Loucy (cell line): ENCODE measurements around the gene SEPSECS.

ENCODE experiments used
- H2AFZ ChIP-seq: fragments of 200-600 bp; sonication (generic); 2 replicates; pipeline ENCODE4 v1.6.0; 2016; ENCODE audit warnings: antibody characterized with exemption, mild to moderate bottlenecking, low read length, moderate library complexity
- H3F3A ChIP-seq: fragments of 200-600 bp; 2 replicates; pipeline ENCODE4 v1.6.0; 2016; ENCODE audit warnings: antibody characterized with exemption, low read depth, mild to moderate bottlenecking
- H3K27me3 ChIP-seq: fragments of 200-600 bp; sonication (generic); 2 replicates; pipeline ENCODE4 v1.6.1; 2014; ENCODE audit warnings: low read length, mild to moderate bottlenecking; ENCODE audit not compliant: insufficient read depth, poor library complexity, severe bottlenecking
- H3K36me3 ChIP-seq: fragments of 200-600 bp; sonication (generic); 2 replicates; pipeline ENCODE4 v1.6.1; 2016; ENCODE audit warnings: low read length; ENCODE audit not compliant: insufficient read depth
- H3K4me1 ChIP-seq: fragments of 200-600 bp; sonication (generic); 2 replicates; pipeline ENCODE4 v1.5.1; 2014; ENCODE audit warnings: low read length, mild to moderate bottlenecking; ENCODE audit not compliant: insufficient read depth, poor library complexity, severe bottlenecking
- H3K4me2 ChIP-seq: fragments of 200-600 bp; sonication (generic); 2 replicates; pipeline ENCODE4 v1.6.0; 2014; ENCODE audit warnings: antibody characterized with exemption, low read length, low read depth, mild to moderate bottlenecking; ENCODE audit not compliant: poor library complexity, severe bottlenecking
- H3K4me3 ChIP-seq: fragments of 200-600 bp; sonication (generic); 2 replicates; pipeline ENCODE4 v1.5.1; 2014; ENCODE audit warnings: low read length, mild to moderate bottlenecking, mixed read lengths; ENCODE audit not compliant: poor library complexity, severe bottlenecking
- H3K79me2 ChIP-seq: fragments of 200-600 bp; sonication (generic); 2 replicates; pipeline ENCODE4 v1.6.1; 2014; ENCODE audit warnings: low read length; ENCODE audit not compliant: insufficient read depth
- H3K9ac ChIP-seq: fragments of 200-600 bp; sonication (generic); 2 replicates; pipeline ENCODE4 v1.6.0; 2014; ENCODE audit warnings: mild to moderate bottlenecking, low read depth, low read length, moderate library complexity; ENCODE audit not compliant: poor library complexity, severe bottlenecking
- H3K9me2 ChIP-seq: fragments of 200-600 bp; sonication (generic); replicated peaks from 2 replicates; pipeline ENCODE4 v1.6.1; 2016; ENCODE audit warnings: low read depth, low read length, mixed read lengths
- H3K9me3 ChIP-seq: fragments of 200-600 bp; sonication (generic); 2 replicates; pipeline ENCODE4 v1.6.1; 2014; ENCODE audit warnings: mild to moderate bottlenecking, antibody characterized with exemption, low read length, low read depth; ENCODE audit not compliant: insufficient read depth
- H4K20me1 ChIP-seq: fragments of 200-600 bp; sonication (generic); 2 replicates; pipeline ENCODE4 v1.6.0; 2014; ENCODE audit warnings: antibody characterized with exemption, low read length, mild to moderate bottlenecking; ENCODE audit not compliant: insufficient read depth, poor library complexity, severe bottlenecking
- CTCF ChIP-seq: fragments of 200-600 bp; sonication (generic); conservative IDR thresholded peaks from 2 replicates; pipeline ENCODE4 v1.5.1; 2014; ENCODE audit warnings: mild to moderate bottlenecking, antibody characterized with exemption, low read length
- EZH2phosphoT487 ChIP-seq: fragments of 200-600 bp; IDR thresholded peaks from 2 replicates; pipeline ENCODE4 v1.6.1; 2018; ENCODE audit warnings: antibody characterized with exemption, mild to moderate bottlenecking, moderate library complexity, borderline replicate concordance

SEPSECS gene

GRCh38 chr4:25112366-25112994 is 47.8 kb downstream of the SEPSECS start:
- H3K4me1 ChIP-seq: no peaks in the 10 kb centered on the region
- H3K79me2 ChIP-seq: no peaks in the 10 kb centered on the region
- H3K4me3 ChIP-seq: no peak overlapping the region

GRCh38 chr4:25111648-25112196 is 48.5 kb downstream of the SEPSECS start:
- H3K27me3 ChIP-seq: no peaks in the 10 kb centered on the region
- no peak overlapping the region for H3K4me3 ChIP-seq
- H3K4me1 ChIP-seq: no peaks in the 10 kb centered on the region
- H3K4me2 ChIP-seq: no peak overlapping the region
- TF ChIP-seq CTCF (no peak), EZH2phosphoT487 (no peak)
- H3F3A ChIP-seq: no peaks in the 10 kb centered on the region
- no peaks in the 10 kb centered on the region for H3K79me2 ChIP-seq
- H3K9me3 ChIP-seq: no peaks in the 10 kb centered on the region
- no peaks in the 10 kb centered on the region for H4K20me1 ChIP-seq
- no peaks in the 10 kb centered on the region for H3K9me2 ChIP-seq
- no peak overlapping the region for H3K9ac ChIP-seq
- H2AFZ ChIP-seq: no peak overlapping the region
- no peaks in the 10 kb centered on the region for H3K36me3 ChIP-seq

More at GRCh38 chr4:25112366-25112994, 47.8 kb downstream of the SEPSECS start:
- Histone ChIP-seq H2AFZ (no peak overlapping the region), H3K36me3 (no peaks in the 10 kb centered on the region), H3K9ac (no peak overlapping the region), H3K9me3 (no peaks in the 10 kb centered on the region), H3K9me2 (no peaks in the 10 kb centered on the region), H3K4me2 (no peak overlapping the region), H3F3A (no peaks in the 10 kb centered on the region), H3K27me3 (no peaks in the 10 kb centered on the region), H4K20me1 (no peaks in the 10 kb centered on the region)
- TF ChIP-seq CTCF (no peak), EZH2phosphoT487 (no peak)

- Histone ChIP-seq H2AFZ (no peak overlapping the region), H3K9me2 (no peaks in the 10 kb centered on the region), H3K4me3 (no peak overlapping the region), H3K36me3 (no peaks in the 10 kb centered on the region), H4K20me1 (no peaks in the 10 kb centered on the region), H3K4me1 (no peaks in the 10 kb centered on the region), H3F3A (no peaks in the 10 kb centered on the region), H3K79me2 (no peaks in the 10 kb centered on the region), H3K9me3 (no peaks in the 10 kb centered on the region), H3K4me2 (no peak overlapping the region), H3K27me3 (no peaks in the 10 kb centered on the region), H3K9ac (no peak overlapping the region)
- TF ChIP-seq EZH2phosphoT487 (no peak), CTCF (no peak)
These were observed 49.5 kb downstream of the SEPSECS start for GRCh38 chr4:25110527-25111329.
